ENCODE data around the gene CCDC28A. TPM values are rescaled to one million over a fixed set of nuclear protein-coding genes. Genes with fewer than 3 reads are reported as not detected.

The CCDC28A gene
- total RNA-seq, 1 donor from 2014 or later: 32.6 TPM

GRCh38 chr6:138795809-138796603 lies 22.4 kb downstream of the CCDC28A start, which contains the start of gene ECT2L:
Gene ECT2L (plus strand): TSS chr6:138796087. CDS start chr6:138813275, 17,188 bp downstream.
- DNase-seq (ENCODE audit: low spot score): peak; percentile 83

- DNase-seq (ENCODE audit: low spot score): no peak
Observed at GRCh38 chr6:138796771-138797170, 23.2 kb downstream of the CCDC28A start.

GRCh38 chr6:138797806-138798446 lies 24.4 kb downstream of the CCDC28A start:
- no peak for DNase-seq (ENCODE audit: low spot score)

- no peak for DNase-seq (ENCODE audit: low spot score)
Observed at GRCh38 chr6:138800377-138801150, 27.0 kb downstream of the CCDC28A start.

- no peak for DNase-seq (ENCODE audit: low spot score)
Observed at GRCh38 chr6:138803331-138803730, 29.8 kb downstream of the CCDC28A start.

GRCh38 chr6:138803861-138804260 lies 30.3 kb downstream of the CCDC28A start:
- DNase-seq (ENCODE audit: low spot score): no peak

GRCh38 chr6:138805016-138805765 lies 31.6 kb downstream of the CCDC28A start:
- no peak for DNase-seq (ENCODE audit: low spot score)

- no peak for DNase-seq (ENCODE audit: low spot score)
Observed at GRCh38 chr6:138806889-138807288, 33.3 kb downstream of the CCDC28A start.

- no peak for DNase-seq (ENCODE audit: low spot score)
Observed at GRCh38 chr6:138809677-138810076, 36.1 kb downstream of the CCDC28A start.

GRCh38 chr6:138811866-138812265 lies 38.3 kb downstream of the CCDC28A start:
- DNase-seq (ENCODE audit: low spot score): no peak

GRCh38 chr6:138814179-138814834 lies 40.7 kb downstream of the CCDC28A start:
- no peak for DNase-seq (ENCODE audit: low spot score)

- DNase-seq (ENCODE audit: low spot score): no peak
Observed at GRCh38 chr6:138815221-138815620, 41.7 kb downstream of the CCDC28A start.

- no peak for DNase-seq (ENCODE audit: low spot score)
Observed at GRCh38 chr6:138815797-138816528, 42.4 kb downstream of the CCDC28A start.

- peak; percentile 91 for DNase-seq (ENCODE audit: low spot score)
Observed at GRCh38 chr6:138817799-138818198, 44.2 kb downstream of the CCDC28A start.

- no peak for DNase-seq (ENCODE audit: low spot score)
Observed at GRCh38 chr6:138818496-138819194, 45.1 kb downstream of the CCDC28A start.

- DNase-seq (ENCODE audit: low spot score): no peak
Observed at GRCh38 chr6:138821519-138821918, 48.0 kb downstream of the CCDC28A start.

GRCh38 chr6:138824482-138825144 lies 51.0 kb downstream of the CCDC28A start:
- DNase-seq (ENCODE audit: low spot score): no peak

GRCh38 chr6:138830248-138830647 lies 56.7 kb downstream of the CCDC28A start:
- DNase-seq (ENCODE audit: low spot score): no peak

GRCh38 chr6:138832182-138832581 lies 58.6 kb downstream of the CCDC28A start:
- DNase-seq (ENCODE audit: low spot score): no peak
